Adrenal gland (tissue), 5 donors: ENCODE data around the gene DNAJC22.

Experiments used
- CTCF ChIP-seq, 6 experiments: fragments of 450-650 bp in 4 of 6; fragments of 200-600 bp in 2 of 6; sonication (generic) in 1 of 6; IDR thresholded peaks; 1 replicate in 5 of 6; 2 replicates in 1 of 6; pipeline versions ENCODE4 v1.5.1 to v1.8.0; 2016 to 2021; ENCODE audit warnings: antibody characterized with exemption in 6 of 6, mild to moderate bottlenecking in 2 of 6, moderate library complexity in 1 of 6
- POLR2A ChIP-seq, 2 donors: fragments of 450-650 bp; IDR thresholded peaks; one replicate each; pipeline ENCODE4 v1.6.1; 2017; ENCODE audit warnings: antibody characterized with exemption in 2 of 2, mild to moderate bottlenecking in 2 of 2, moderate library complexity in 1 of 2
- donor health status: DM: no; HTN: no; CAD: no.

DNA sequence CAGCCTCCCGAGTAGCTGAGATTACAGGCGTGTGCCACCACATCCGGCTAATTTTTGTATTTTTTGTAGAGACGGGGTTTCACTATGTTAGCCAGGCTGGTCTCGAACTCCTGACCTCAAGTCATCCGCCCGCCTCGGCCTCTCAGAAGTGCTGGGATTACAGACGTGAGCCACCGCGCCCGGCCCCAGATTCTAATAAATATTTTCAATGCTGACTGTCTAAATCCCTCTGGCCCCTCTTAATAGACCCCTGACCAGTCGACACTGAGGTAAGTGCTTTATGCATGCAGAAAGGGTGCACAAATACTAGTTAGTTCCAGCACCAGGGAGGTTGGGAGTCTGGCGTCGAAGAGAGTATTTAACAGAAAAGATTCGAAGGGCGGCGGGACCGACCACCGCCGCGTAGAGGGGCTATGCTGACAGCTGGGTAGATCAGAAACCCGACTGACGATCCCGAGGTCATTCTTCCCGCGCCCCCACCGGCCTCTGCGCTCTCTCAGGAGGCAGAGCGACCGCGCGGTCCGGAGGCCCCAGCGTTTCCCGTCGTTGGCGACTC lies 19.5 kb downstream of the DNAJC22 start:
- TF ChIP-seq CTCF (IDR thresholded peaks at IDR 0.05), result no peak
- TF ChIP-seq POLR2A (IDR thresholded peaks at IDR 0.05), result no peak
